ENCODE measurements around the gene DSTYK. TPM values are rescaled to one million over a fixed set of nuclear protein-coding genes. Genes with fewer than 3 reads are reported as not detected.

The DSTYK gene
- total RNA-seq, 1 experiment from 2014 or later, result 11.3 TPM

DNA sequence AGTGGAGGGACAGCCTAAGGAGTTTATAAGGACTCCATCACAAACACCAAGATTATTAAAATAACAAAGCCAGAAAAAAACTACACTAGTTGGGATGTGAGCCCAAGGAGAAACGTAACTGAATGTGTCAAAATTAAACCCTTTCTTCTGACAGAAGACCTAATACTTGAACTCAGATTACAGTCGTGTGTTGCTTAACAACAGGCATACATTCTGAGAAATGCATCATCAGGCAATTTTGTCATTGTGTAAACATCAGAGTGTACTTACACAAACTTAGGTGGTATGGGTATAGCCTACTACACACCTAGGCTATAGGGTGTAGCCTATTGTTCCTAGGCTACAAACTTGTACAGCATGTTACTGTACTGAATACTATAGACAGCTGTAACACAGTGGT lies 23.4 kb downstream of the DSTYK start:
- no peak for DNase-seq (ENCODE audit: low read depth, low spot score)
- POLR2A ChIA-PET, result no interaction called here
- TF ChIP-seq, protein P1, sequence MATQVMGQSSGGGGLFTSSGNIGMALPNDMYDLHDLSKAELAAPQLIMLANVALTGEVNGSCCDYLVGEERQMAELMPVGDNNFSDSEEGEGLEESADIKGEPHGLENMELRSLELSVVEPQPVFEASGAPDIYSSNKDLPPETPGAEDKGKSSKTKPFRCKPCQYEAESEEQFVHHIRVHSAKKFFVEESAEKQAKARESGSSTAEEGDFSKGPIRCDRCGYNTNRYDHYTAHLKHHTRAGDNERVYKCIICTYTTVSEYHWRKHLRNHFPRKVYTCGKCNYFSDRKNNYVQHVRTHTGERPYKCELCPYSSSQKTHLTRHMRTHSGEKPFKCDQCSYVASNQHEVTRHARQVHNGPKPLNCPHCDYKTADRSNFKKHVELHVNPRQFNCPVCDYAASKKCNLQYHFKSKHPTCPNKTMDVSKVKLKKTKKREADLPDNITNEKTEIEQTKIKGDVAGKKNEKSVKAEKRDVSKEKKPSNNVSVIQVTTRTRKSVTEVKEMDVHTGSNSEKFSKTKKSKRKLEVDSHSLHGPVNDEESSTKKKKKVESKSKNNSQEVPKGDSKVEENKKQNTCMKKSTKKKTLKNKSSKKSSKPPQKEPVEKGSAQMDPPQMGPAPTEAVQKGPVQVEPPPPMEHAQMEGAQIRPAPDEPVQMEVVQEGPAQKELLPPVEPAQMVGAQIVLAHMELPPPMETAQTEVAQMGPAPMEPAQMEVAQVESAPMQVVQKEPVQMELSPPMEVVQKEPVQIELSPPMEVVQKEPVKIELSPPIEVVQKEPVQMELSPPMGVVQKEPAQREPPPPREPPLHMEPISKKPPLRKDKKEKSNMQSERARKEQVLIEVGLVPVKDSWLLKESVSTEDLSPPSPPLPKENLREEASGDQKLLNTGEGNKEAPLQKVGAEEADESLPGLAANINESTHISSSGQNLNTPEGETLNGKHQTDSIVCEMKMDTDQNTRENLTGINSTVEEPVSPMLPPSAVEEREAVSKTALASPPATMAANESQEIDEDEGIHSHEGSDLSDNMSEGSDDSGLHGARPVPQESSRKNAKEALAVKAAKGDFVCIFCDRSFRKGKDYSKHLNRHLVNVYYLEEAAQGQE (IDR thresholded peaks at IDR 0.05; ENCODE audit: insufficient read depth in 1 of 2, low read depth in 2 of 2, low read length in 1 of 2), result no peak
- TF ChIP-seq SIN3A (IDR thresholded peaks at IDR 0.05; ENCODE audit: borderline replicate concordance, insufficient read depth, low read depth, low read length), result no peak
- TF ChIP-seq, protein P2, sequence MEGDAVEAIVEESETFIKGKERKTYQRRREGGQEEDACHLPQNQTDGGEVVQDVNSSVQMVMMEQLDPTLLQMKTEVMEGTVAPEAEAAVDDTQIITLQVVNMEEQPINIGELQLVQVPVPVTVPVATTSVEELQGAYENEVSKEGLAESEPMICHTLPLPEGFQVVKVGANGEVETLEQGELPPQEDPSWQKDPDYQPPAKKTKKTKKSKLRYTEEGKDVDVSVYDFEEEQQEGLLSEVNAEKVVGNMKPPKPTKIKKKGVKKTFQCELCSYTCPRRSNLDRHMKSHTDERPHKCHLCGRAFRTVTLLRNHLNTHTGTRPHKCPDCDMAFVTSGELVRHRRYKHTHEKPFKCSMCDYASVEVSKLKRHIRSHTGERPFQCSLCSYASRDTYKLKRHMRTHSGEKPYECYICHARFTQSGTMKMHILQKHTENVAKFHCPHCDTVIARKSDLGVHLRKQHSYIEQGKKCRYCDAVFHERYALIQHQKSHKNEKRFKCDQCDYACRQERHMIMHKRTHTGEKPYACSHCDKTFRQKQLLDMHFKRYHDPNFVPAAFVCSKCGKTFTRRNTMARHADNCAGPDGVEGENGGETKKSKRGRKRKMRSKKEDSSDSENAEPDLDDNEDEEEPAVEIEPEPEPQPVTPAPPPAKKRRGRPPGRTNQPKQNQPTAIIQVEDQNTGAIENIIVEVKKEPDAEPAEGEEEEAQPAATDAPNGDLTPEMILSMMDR (IDR thresholded peaks at IDR 0.05), result no peak
- TF ChIP-seq POLR2AphosphoS5 (IDR thresholded peaks at IDR 0.05; ENCODE audit: low read depth, low read length), result no peak
- no peak for TF ChIP-seq TCF7L2 (IDR thresholded peaks at IDR 0.05; ENCODE audit: low read depth, low read length)
- no peak overlapping the region for H3K27ac ChIP-seq (ENCODE audit: low read length)
- no peaks in the 10 kb centered on the region for H3K36me3 ChIP-seq (ENCODE audit: control insufficient read depth, insufficient read depth, low read length)
- no peaks in the 10 kb centered on the region for H3K27me3 ChIP-seq (ENCODE audit: control insufficient read depth, insufficient read depth, low read length)
- ATAC-seq, result no peak
- no peaks in the 10 kb centered on the region for H3K9me3 ChIP-seq (ENCODE audit: control insufficient read depth, insufficient read depth, low read depth, low read length)
- BruUV-seq (replicated peaks), result no TSS peak
- CTCF ChIA-PET, result no interaction called here
- intact Hi-C loops (cut with micrococcal nuclease; ENCODE audit: unreplicated experiment) (no loop called here), in situ Hi-C loops (cut with HindIII; ENCODE audit: low pct_unique_long_range_greater_than_20kb, low sequenced_read_pairs) (no loop called here)
- H3K4me3 ChIP-seq (ENCODE audit: low read depth in 2 of 2, low read length in 2 of 2), result no peak overlapping the region
- 0 out of 2 replicates have a peak, but pooled peaks cover 6% of the 10 kb centered on the region for H3K4me1 ChIP-seq (ENCODE audit: control insufficient read depth, insufficient read depth, low read length)

DNA sequence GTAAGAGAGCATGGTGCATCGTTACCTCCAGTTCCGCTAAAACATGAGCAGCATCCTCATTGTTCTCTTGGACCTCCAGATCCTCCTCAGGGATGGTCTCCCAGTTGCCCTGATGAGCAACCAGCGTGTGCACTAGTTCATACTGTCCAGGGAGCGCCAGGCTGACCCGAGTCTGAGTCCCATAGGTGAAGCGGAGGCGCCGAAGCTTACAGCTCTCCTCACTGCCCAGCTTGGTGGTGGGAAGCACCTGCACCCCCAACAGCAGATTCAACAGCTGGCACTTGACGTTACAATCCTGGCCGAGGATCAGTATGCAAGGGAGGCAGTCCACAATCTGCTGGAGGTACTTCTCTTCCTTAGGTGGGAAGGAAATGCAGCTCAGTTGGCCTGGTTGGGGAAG lies 24.1 kb downstream of the DSTYK start:
- in situ Hi-C loops (cut with HindIII; ENCODE audit: low pct_unique_long_range_greater_than_20kb, low sequenced_read_pairs) (no loop called here), intact Hi-C loops (cut with micrococcal nuclease; ENCODE audit: unreplicated experiment) (no loop called here)
- no TSS peak for BruUV-seq (replicated peaks)
- H3K36me3 ChIP-seq (ENCODE audit: control insufficient read depth, insufficient read depth, low read length), result no peaks in the 10 kb centered on the region
- H3K4me1 ChIP-seq (ENCODE audit: control insufficient read depth, insufficient read depth, low read length), result 0 out of 2 replicates have a peak, but pooled peaks cover 6% of the 10 kb centered on the region
- CTCF ChIA-PET, result no interaction called here
- no peak for ATAC-seq
- H3K4me3 ChIP-seq (ENCODE audit: low read depth in 2 of 2, low read length in 2 of 2), result no peak overlapping the region
- no peak overlapping the region for H3K27ac ChIP-seq (ENCODE audit: low read length)
- H3K9me3 ChIP-seq (ENCODE audit: control insufficient read depth, insufficient read depth, low read depth, low read length), result no peaks in the 10 kb centered on the region
- TF ChIP-seq POLR2AphosphoS5 (IDR thresholded peaks at IDR 0.05; ENCODE audit: low read depth, low read length), result no peak
- TF ChIP-seq TCF7L2 (IDR thresholded peaks at IDR 0.05; ENCODE audit: low read depth, low read length), result no peak
- TF ChIP-seq, protein P1 (IDR thresholded peaks at IDR 0.05; ENCODE audit: insufficient read depth in 1 of 2, low read depth in 2 of 2, low read length in 1 of 2), result no peak
- TF ChIP-seq, protein P2 (IDR thresholded peaks at IDR 0.05), result no peak
- TF ChIP-seq SIN3A (IDR thresholded peaks at IDR 0.05; ENCODE audit: borderline replicate concordance, insufficient read depth, low read depth, low read length), result no peak
- no peaks in the 10 kb centered on the region for H3K27me3 ChIP-seq (ENCODE audit: control insufficient read depth, insufficient read depth, low read length)
- DNase-seq (ENCODE audit: low read depth, low spot score), result no peak
- POLR2A ChIA-PET, result no interaction called here
